ENCODE data around the gene OR51E1.

- TF ChIP-seq CTCF (IDR thresholded peaks at IDR 0.05; ENCODE audit: borderline replicate concordance, extremely low read depth, low read length, poor library complexity, severe bottlenecking) (no peak), EZH2 (IDR thresholded peaks at IDR 0.05; ENCODE audit: borderline replicate concordance, low read depth, low read length, severe bottlenecking) (no peak)
Measured at GRCh38 chr11:4654635-4655369, 11.0 kb downstream of the OR51E1 start.

Data from DND-41 (cell line).